SK-N-MC (cell line): ENCODE results near the gene ERH.

Experiments used
- DNase-seq: peaks from one replicate; pipeline ENCODE4 v3.0.0-alpha.2; 2011; ENCODE audit warnings: low read depth, low spot score
- H3K27ac ChIP-seq: fragments of 200-600 bp; sonication (generic); 2 replicates; pipeline ENCODE4 v1.5.1; 2016; ENCODE audit warnings: mixed run types
- H3K36me3 ChIP-seq: fragments of 200-600 bp; sonication (generic); 2 replicates; pipeline ENCODE4 v1.6.1; 2017; ENCODE audit warnings: antibody characterized with exemption, low read length, mixed read lengths; ENCODE audit not compliant: insufficient read depth
- H3K4me3 ChIP-seq: fragments of 200-600 bp; sonication (generic); 2 replicates; pipeline ENCODE4 v1.5.1; 2016
- H3K9ac ChIP-seq: fragments of 200-600 bp; sonication (generic); 2 replicates; pipeline ENCODE4 v1.8.0; 2017; ENCODE audit warnings: mixed run types, mixed read lengths; ENCODE audit not compliant: insufficient read length
- H3K9me3 ChIP-seq: fragments of 200-600 bp; sonication (generic); 2 replicates; pipeline ENCODE4 v1.6.1; 2017; ENCODE audit warnings: low read depth, mild to moderate bottlenecking, antibody characterized with exemption, low read length, moderate library complexity, mixed read lengths
- EZH2 ChIP-seq: fragments of 200-600 bp; sonication (generic); IDR thresholded peaks from one replicate; pipeline ENCODE4 v1.6.1; 2017; ENCODE audit warnings: antibody characterized with exemption
- FOXP2 ChIP-seq: optimal IDR thresholded peaks from 2 replicates; pipeline ENCODE3; 2011; ENCODE audit warnings: mild to moderate bottlenecking, moderate library complexity; ENCODE audit not compliant: insufficient read depth; ENCODE audit errors: extremely low read length, control extremely low read depth
- POLR2AphosphoS5 ChIP-seq: IDR thresholded peaks from 2 replicates; pipeline ENCODE4 v1.6.1; 2012; ENCODE audit warnings: mild to moderate bottlenecking, low read depth, low read length, borderline replicate concordance

ERH gene

GRCh38 chr14:69334576-69334975 is 63.5 kb downstream of the ERH start:
- no peak for DNase-seq
- Histone ChIP-seq H3K27ac (no peak overlapping the region), H3K36me3 (no peaks in the 10 kb centered on the region), H3K9ac (no peak overlapping the region), H3K9me3 (no peaks in the 10 kb centered on the region), H3K4me3 (no peak overlapping the region)
- TF ChIP-seq POLR2AphosphoS5 = no peak
- no peak for TF ChIP-seq FOXP2
- no peak for TF ChIP-seq EZH2

GRCh38 chr14:69333791-69334337 is 64.2 kb downstream of the ERH start:
- Histone ChIP-seq H3K9me3 (no peaks in the 10 kb centered on the region), H3K36me3 (no peaks in the 10 kb centered on the region), H3K9ac (no peak overlapping the region), H3K4me3 (no peak overlapping the region), H3K27ac (no peak overlapping the region)
- TF ChIP-seq EZH2 (no peak), POLR2AphosphoS5 (no peak), FOXP2 (no peak)
- DNase-seq = no peak

DNA sequence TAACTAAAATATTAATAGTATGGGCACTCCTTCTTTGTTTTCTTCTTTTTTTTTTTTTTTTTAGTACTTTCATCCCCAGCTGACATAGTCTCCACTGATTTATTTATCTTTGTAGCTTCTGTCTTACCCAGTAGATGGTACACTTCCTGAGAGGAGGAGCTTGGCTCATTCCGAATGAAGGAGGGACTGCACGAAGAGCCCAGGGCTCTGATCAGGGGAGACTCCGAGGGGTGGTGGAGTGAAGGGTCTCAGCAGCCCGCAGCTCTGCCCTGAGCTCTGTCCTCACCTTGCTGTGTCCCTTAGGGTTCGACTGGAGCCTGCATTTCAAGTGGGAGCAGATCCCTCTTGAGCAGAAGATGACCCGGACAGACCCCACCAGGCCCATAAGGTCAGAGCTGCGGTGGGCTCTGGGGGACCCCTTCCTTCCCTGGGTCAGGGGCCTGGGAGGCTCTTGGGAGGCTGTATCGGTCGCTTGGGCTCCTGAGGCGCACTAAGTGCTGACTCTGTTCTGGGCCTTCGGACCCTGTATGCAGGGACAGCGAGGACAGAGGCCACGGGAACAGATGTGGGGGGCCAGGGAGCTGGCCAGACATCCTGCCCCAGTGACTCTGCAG is 65.2 kb downstream of the ERH start:
- TF ChIP-seq FOXP2 = no peak
- no peak for TF ChIP-seq POLR2AphosphoS5
- no peak for TF ChIP-seq EZH2
- H3K9me3 ChIP-seq = no peaks in the 10 kb centered on the region
- no peaks in the 10 kb centered on the region for H3K36me3 ChIP-seq
- no peak overlapping the region for H3K9ac ChIP-seq
- no peak overlapping the region for H3K27ac ChIP-seq
- no peak for DNase-seq
- no peak overlapping the region for H3K4me3 ChIP-seq

- no peaks in the 10 kb centered on the region for H3K36me3 ChIP-seq
- no peak overlapping the region for H3K4me3 ChIP-seq
- TF ChIP-seq POLR2AphosphoS5 = no peak
- TF ChIP-seq FOXP2 = no peak
- TF ChIP-seq EZH2 = no peak
- H3K27ac ChIP-seq = no peak overlapping the region
- no peak for DNase-seq
- no peaks in the 10 kb centered on the region for H3K9me3 ChIP-seq
- no peak overlapping the region for H3K9ac ChIP-seq
Observed at GRCh38 chr14:69331206-69331605, 66.9 kb downstream of the ERH start.
